Measurements from ENCODE around the gene HOXB1. TPM values are rescaled to one million over a fixed set of nuclear protein-coding genes. Genes with fewer than 3 reads are reported as not detected.
A peak's percentile ranks its signal among the peaks of the same experiment; 100 is the strongest.

HOXB1 gene
- total RNA-seq, 1 donor from 2014 or later = not detected

DNA sequence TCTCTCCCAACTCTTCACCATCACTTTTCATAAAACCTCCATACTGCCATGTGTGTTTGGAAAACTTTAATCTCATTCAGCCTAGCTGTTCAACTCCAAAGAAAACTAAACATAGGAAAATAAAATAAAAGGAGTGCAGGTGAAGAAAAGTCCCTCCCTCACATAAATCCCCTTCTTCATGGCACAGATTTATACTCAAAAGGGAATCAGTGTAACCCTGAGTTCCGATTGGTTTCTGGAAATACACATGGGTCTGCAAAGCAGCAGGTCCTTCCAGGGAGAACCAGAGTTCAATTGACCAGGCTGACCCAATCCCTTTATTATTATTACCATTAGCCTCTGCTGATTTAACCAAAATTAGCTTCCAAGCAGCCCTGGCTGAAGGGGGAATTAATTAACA lies 23.0 kb upstream of the HOXB1 start:
- peaks cover 10% of the 10 kb centered on the region for H3K4me1 Mint-ChIP-seq
- H3K4me3 Mint-ChIP-seq = no peak overlapping the region
- H3K27me3 Mint-ChIP-seq = peaks cover 32% of the 10 kb centered on the region

DNA sequence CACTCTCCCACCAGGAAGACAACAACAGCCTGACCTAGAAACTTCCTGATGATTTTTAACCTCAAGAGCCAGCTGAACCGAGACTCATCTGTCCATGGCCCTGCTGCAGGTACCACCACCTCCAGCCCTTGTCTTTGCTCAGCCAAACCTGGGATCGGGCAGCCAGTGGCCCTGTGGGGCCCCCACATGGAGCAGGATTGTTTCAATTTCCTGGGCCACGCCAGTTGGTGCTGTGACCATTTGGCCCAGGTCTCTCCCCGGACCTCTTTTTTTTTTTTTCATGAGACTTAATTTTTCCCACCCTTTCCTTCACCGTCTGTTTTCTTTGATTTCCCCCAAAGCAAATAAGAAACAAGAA lies 22.4 kb upstream of the HOXB1 start:
- no peak for DNase-seq
- Mint-ChIP-seq H3K27me3 (peaks cover 28% of the 10 kb centered on the region), H3K27ac (no peak overlapping the region)

More for the DNA sequence above, 23.0 kb upstream of the HOXB1 start:
- peaks cover 21% of the 10 kb centered on the region for H3K36me3 Mint-ChIP-seq (ENCODE audit: low read depth)
- no peaks in the 10 kb centered on the region for H3K9me3 Mint-ChIP-seq
- DNase-seq = no peak
- H3K27ac Mint-ChIP-seq = no peak overlapping the region
- intact Hi-C loops (cut with micrococcal nuclease) = no loop called here

DNA sequence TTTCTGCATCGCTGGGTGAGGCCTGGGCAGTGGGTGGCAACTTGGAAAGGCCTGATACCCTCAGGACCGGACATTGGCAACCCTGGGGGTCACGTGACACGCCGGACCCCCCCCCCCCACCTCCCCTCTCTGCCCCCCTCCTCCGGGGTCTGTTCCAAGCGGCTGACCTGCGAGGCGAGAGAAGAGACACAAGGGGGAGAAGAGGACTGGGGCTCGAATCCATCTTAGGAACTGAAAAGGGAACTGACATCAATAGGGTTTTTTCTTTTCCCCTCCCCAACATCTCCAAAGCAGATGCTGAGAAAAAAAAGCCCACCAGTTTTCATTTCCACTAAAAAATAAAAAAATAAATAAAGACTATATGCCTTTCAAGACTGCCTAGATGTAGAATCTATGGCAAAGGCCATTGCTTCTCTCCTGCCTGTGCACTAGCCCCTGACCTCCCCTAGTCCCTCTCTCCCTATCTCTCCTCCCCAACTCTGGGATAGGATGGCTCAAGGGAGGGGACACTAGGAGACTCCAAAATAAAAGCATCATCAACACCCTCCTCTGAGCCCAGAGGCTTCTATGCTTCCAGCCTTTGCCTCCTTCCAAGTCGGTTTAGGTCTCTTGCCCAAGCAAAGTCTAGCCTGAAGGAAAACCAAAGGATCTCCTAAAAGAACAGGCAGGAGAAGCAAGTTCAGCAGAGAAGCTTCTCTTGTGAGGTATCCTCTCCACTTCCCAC lies 21.8 kb upstream of the HOXB1 start:
- intact Hi-C loops (cut with micrococcal nuclease) = no loop called here
- DNase-seq = no peak
- peaks cover 21% of the 10 kb centered on the region for H3K4me1 Mint-ChIP-seq
- H3K36me3 Mint-ChIP-seq (ENCODE audit: low read depth) = peaks cover 18% of the 10 kb centered on the region
- H3K27me3 Mint-ChIP-seq = peaks cover 23% of the 10 kb centered on the region
- H3K4me3 Mint-ChIP-seq = no peak overlapping the region
- no peak overlapping the region for H3K27ac Mint-ChIP-seq
- H3K9me3 Mint-ChIP-seq = no peaks in the 10 kb centered on the region

More for the DNA sequence above, 22.4 kb upstream of the HOXB1 start:
- Mint-ChIP-seq H3K9me3 (no peaks in the 10 kb centered on the region), H3K4me1 (peaks cover 15% of the 10 kb centered on the region), H3K36me3 (ENCODE audit: low read depth) (peaks cover 18% of the 10 kb centered on the region), H3K4me3 (no peak overlapping the region)
- intact Hi-C loops (cut with micrococcal nuclease) = no loop called here

DNA sequence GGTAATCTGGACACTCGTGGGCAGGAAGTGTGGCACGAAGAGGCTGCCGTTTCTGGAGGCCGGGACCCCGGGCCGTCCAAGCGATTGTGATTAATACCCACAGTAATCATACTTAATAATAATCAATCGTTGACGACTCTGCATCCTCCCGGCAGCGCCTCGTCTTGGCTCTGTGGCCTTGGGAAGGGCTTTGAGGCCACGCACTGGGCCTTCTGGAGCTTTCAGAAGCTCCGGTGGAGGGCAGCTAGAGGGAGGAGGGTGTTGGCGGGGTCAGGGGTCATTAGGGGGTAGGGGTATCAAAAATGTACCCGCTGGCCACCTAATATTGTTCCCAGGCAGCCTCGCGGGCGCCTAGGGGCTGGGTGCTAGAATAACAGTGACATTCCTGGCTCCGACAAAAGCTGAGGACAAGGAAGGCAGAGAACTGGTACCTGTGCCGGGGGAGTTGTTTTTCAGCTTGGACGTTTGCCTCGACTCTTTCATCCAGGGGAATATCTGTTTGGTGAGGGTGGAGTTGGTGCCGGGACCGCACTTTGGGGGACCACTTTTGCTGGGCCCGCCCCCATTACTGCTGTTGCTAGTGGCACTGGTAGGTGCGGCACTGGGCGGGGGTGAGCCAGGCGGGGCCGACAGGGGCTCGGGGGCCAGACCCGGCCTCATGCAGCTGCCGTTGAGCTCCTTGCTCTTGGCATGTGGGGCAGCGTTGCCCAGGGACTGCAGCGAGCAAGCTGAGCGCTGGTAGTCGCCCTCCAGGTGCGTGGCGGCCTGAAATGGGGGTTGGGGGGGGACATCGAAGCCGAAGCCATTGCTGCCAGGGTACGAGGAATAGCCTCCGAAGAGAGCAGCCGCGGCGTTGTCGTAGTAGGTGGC lies 21.0 kb upstream of the HOXB1 start:
- intact Hi-C loops (cut with micrococcal nuclease) = no loop called here
- H3K36me3 Mint-ChIP-seq (ENCODE audit: low read depth) = peaks cover 18% of the 10 kb centered on the region
- DNase-seq = no peak
- H3K27ac Mint-ChIP-seq = no peak overlapping the region
- H3K9me3 Mint-ChIP-seq = no peaks in the 10 kb centered on the region
- H3K4me1 Mint-ChIP-seq = peaks cover 26% of the 10 kb centered on the region
- no peak overlapping the region for H3K4me3 Mint-ChIP-seq
- peaks cover 22% of the 10 kb centered on the region for H3K27me3 Mint-ChIP-seq

DNA sequence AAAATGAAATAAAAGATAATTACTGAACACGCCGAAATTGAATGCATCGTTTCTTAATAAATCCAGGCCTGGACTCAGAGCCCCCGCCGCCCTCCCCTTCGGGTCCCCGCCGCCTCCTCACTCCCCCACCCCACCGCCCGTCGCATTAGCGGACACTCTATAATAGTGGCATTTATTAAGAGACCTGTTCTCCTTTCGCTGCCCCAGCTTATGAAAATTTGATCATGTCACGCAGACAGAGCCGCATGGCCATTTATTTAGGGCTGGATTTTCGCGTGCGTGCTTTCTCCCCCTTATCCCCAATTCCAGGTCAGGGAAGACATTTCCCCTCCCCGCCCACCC lies 20.4 kb upstream of the HOXB1 start:
- Mint-ChIP-seq H3K36me3 (ENCODE audit: low read depth) (peaks cover 18% of the 10 kb centered on the region), H3K9me3 (no peaks in the 10 kb centered on the region), H3K27me3 (peaks cover 16% of the 10 kb centered on the region), H3K27ac (no peak overlapping the region), H3K4me1 (peaks cover 32% of the 10 kb centered on the region), H3K4me3 (no peak overlapping the region)
- DNase-seq = no peak
- intact Hi-C loops (cut with micrococcal nuclease) = no loop called here

DNA sequence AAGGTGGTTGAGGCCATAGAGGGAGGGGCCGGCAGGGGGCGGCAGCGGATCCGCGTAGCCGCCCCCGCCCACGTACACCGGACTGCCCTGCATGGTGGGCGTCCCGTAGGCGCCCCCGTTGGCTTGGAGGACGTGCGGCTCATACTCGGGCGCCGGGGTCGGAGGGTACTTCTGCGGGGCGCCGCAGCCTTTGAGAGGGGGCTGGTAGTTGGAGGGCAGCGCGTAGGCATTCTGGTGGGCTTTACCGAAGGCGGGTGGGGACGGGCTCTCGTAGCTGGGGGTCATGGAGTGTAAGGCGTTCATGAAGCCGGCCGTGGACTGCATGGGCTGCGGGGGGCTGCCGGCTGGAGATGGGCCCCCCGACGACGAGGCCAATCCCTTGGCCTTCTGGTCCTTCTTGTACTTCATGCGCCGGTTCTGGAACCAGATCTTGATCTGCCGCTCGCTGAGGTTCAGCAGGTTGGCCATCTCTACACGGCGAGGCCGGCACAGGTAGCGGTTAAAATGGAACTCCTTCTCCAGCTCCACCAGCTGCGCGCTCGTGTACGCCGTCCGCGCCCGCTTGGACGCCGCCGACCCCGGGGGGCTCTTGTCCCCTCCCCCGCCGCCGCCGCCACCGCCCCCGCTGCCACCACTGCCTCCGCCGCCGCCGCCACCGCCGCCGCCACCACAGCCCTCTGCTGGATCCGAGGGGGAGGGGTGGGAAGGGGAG lies 19.8 kb upstream of the HOXB1 start:
- DNase-seq = no peak
- H3K36me3 Mint-ChIP-seq (ENCODE audit: low read depth) = peaks cover 18% of the 10 kb centered on the region
- H3K9me3 Mint-ChIP-seq = no peaks in the 10 kb centered on the region
- peaks cover 35% of the 10 kb centered on the region for H3K4me1 Mint-ChIP-seq
- no peak overlapping the region for H3K27ac Mint-ChIP-seq
- no peak overlapping the region for H3K4me3 Mint-ChIP-seq
- H3K27me3 Mint-ChIP-seq = peaks cover 12% of the 10 kb centered on the region
- intact Hi-C loops (cut with micrococcal nuclease) = no loop called here

DNA sequence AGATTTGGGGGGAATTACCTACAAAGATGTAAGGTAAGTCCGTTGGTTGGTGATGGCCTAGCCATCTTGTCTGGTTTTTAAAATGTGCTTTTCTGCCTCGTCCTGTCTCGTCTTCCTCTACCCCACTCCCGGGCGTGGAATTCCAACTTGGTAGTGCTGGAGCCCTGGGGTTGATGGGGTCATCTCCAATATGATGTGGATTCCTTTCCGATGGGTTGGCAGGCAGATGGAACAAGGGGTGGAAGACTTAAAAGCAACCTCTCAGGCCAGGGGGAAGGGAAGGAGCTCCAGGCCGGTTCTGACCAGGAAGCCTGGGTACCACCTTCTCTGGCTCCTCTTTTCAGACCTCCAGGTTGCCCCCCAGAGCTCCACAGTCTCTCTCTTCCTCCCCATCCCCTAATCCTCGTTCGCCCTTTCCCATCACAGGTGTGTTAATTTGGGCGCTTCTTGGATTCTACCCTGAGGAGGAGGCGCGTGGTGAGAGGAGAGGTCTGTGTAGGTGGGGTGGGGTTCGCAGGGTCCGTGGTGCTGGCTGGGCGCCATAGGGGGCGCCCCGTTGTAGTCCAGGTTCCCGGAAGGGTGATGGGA lies 19.2 kb upstream of the HOXB1 start:
- intact Hi-C loops (cut with micrococcal nuclease) = loop anchor here (1.0 kb wide), 1 partner anchor 9 kb away; no protein-coding TSS in a partner anchor
- peaks cover 35% of the 10 kb centered on the region for H3K4me1 Mint-ChIP-seq
- peaks cover 8% of the 10 kb centered on the region for H3K27me3 Mint-ChIP-seq
- H3K36me3 Mint-ChIP-seq (ENCODE audit: low read depth) = peaks cover 14% of the 10 kb centered on the region
- H3K9me3 Mint-ChIP-seq = no peaks in the 10 kb centered on the region
- no peak overlapping the region for H3K27ac Mint-ChIP-seq
- H3K4me3 Mint-ChIP-seq = no peak overlapping the region
- DNase-seq = no peak

DNA sequence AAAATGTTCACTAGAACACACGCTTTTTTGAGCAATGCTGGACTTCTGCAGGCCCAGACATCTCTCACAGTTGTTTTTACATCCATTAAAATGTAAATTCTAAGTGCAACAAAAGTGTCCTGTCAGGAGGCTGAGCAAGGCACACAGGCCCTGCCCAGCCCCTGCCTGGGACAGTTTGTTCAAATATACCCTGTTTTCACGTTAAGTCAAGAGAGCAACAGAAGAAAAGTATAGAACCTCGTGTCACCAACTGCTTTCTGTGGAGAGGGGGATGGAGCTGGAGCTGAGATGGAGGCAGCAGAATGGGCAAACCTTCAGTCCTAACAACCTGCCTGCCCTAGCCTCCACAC lies 18.4 kb upstream of the HOXB1 start:
- H3K27ac Mint-ChIP-seq = peak overlapping the region; percentile 29
- H3K27me3 Mint-ChIP-seq = peaks cover 3% of the 10 kb centered on the region
- intact Hi-C loops (cut with micrococcal nuclease) = loop anchor here (1.0 kb wide), 1 partner anchor 8 kb away; no protein-coding TSS in a partner anchor
- H3K9me3 Mint-ChIP-seq = no peaks in the 10 kb centered on the region
- DNase-seq = no peak
- H3K4me3 Mint-ChIP-seq = no peak overlapping the region
- peaks cover 10% of the 10 kb centered on the region for H3K36me3 Mint-ChIP-seq (ENCODE audit: low read depth)
- H3K4me1 Mint-ChIP-seq = peaks cover 36% of the 10 kb centered on the region

DNA sequence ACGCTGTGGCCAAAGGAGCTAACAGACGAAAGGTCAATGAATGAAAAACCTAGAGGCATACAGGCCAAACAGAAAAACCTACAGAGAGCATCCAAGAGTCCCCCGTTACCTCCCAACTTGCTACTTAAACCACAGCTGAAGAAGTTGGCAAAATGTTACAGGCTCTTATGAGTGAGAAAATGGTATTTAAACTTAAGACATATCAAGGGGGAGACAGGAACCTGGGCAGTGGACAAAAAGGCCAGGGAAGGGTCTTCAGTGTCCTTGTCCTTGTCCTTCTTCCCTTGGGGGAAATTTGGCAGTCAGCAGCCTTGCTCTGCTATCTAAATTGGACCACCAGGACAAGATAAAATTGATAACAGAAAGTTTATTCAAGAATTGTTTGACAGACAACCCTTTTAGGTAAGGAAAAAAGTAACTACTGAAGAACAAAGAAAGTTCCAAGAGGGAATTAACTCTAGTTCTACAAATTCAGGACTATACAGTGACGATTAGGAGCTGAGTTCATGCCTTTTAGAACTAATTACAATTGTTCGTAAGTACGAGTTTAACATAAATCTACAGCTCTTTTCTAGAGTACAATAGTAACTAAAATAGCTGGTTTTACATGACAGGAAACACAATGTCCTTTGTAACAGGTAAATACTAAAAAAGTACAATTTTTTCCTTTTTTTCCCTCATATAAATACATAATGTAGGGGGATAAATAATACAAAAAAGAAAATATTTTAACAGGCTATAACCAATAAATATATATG lies 17.9 kb upstream of the HOXB1 start:
- DNase-seq = no peak
- Mint-ChIP-seq H3K36me3 (ENCODE audit: low read depth) (peaks cover 12% of the 10 kb centered on the region), H3K27ac (peak overlapping the region; percentile 83), H3K4me3 (peak overlapping the region; percentile 82), H3K4me1 (peaks cover 38% of the 10 kb centered on the region), H3K9me3 (no peaks in the 10 kb centered on the region), H3K27me3 (peaks cover 1% of the 10 kb centered on the region)
- intact Hi-C loops (cut with micrococcal nuclease) = loop anchor here (1.0 kb wide), 1 partner anchor 7 kb away; no protein-coding TSS in a partner anchor

DNA sequence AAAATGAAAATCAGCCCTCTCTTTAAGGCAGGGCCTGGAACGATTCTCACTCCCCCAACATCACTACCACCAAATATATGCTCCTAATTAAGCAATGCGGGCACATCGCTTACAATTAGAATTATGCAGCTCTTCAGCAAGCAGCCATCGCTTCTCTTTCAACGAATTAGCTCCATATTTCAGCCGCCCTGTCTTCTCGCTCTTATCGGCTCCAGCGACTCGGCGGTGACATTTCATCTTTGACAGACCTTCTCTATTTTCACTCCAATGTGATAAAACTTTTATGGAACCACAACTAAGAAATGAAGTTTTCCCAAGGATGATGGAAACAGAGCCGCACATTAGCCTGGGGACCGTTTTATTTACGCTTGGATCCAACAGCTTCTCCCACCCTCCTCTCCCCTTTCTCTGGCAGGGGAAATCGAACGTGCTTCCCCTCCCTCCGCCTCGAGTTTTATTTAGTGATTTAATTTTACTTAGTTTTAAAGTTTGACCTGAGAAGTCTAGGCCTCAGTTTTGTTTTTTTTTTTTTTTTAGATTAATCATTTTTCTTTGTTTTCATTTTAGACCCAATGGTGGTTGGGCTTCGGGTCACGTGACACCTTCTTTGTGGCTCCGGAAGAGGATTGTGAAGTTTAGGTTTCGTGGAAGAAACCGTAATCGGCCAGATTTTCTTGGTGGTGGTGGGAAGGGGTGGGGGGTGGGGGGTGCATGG lies 17.2 kb upstream of the HOXB1 start:
- Mint-ChIP-seq H3K27me3 (no peaks in the 10 kb centered on the region), H3K27ac (peak overlapping the region; percentile 83), H3K4me3 (peak overlapping the region; percentile 82), H3K9me3 (no peaks in the 10 kb centered on the region), H3K36me3 (ENCODE audit: low read depth) (peaks cover 13% of the 10 kb centered on the region), H3K4me1 (peaks cover 38% of the 10 kb centered on the region)
- peak; percentile 87 for DNase-seq
- intact Hi-C loops (cut with micrococcal nuclease) = no loop called here

DNA sequence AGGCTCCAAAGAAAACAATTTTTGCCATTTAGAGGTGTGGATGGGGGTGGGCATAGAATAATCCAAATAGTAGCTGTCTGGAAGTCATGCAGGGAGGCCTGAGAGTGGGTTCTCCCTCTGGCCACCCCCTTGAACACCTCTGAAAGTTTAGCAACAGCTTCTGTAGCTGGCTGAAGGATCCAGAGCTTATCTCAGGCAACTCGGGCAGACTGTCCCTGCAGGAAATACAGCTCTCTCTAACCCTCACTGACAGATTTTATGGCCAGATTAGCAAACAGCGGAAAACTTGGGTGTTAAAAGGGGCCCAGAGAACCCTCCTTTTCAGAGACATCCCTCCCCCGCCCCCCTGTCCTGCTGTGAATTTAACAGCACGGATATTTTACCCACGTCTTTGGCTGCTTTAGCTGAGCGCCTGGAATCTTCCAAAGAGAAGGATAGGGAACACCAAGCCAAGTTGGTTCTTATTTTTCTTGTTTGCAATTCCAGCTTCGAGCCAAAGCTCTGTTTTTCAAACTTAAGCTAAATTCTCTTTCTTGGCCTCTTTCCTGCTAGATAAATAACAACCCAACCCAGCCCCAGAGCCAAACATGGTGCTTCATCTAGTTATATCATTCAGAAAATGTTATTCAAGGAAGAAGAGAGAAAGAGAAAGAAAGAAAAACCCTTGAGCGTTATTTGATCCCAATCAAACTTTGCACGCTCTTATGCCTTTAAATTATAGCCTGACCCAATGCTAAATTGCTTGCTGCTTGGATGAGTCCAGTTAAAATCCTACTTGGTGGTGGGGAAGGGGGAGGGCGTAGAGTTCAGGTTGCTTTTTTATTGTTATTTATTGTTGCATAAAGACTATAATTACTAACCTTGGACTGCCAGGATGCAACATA lies 16.4 kb upstream of the HOXB1 start:
- no peaks in the 10 kb centered on the region for H3K9me3 Mint-ChIP-seq
- peak overlapping the region; percentile 83 for H3K27ac Mint-ChIP-seq
- intact Hi-C loops (cut with micrococcal nuclease) = no loop called here
- peaks cover 43% of the 10 kb centered on the region for H3K4me1 Mint-ChIP-seq
- H3K36me3 Mint-ChIP-seq (ENCODE audit: low read depth) = peaks cover 19% of the 10 kb centered on the region
- H3K4me3 Mint-ChIP-seq = peak overlapping the region; percentile 82
- DNase-seq = peak; percentile 75
- H3K27me3 Mint-ChIP-seq = peaks cover 2% of the 10 kb centered on the region
